Large intestine (tissue), 3 donors: Measurements from ENCODE around the gene NUP214. TPM values are rescaled to one million over a fixed set of nuclear protein-coding genes. Genes with fewer than 3 reads are reported as not detected.

Source experiments
- DNase-seq, 2 donors: peaks; one replicate each; pipeline versions ENCODE4 v3.0.0 to v3.0.0-alpha.2; 2013
- H3K27ac ChIP-seq: one replicate; pipeline ENCODE4 v1.5.1; 2013; ENCODE audit warnings: low read length
- H3K27me3 ChIP-seq: 2 replicates; pipeline ENCODE4 v1.6.1; 2013; ENCODE audit warnings: low read length; ENCODE audit not compliant: control insufficient read depth, insufficient read depth
- H3K36me3 ChIP-seq: 2 replicates; pipeline ENCODE4 v1.6.1; 2013; ENCODE audit warnings: low read length; ENCODE audit not compliant: control insufficient read depth, insufficient read depth
- H3K4me1 ChIP-seq: one replicate; pipeline ENCODE4 v1.6.1; 2013; ENCODE audit warnings: low read length; ENCODE audit not compliant: control insufficient read depth, insufficient read depth
- H3K4me3 ChIP-seq: one replicate; pipeline ENCODE4 v1.5.1; 2013; ENCODE audit warnings: low read length
- H3K9me3 ChIP-seq: one replicate; pipeline ENCODE4 v1.6.1; 2013; ENCODE audit warnings: mild to moderate bottlenecking, low read depth, low read length, moderate library complexity; ENCODE audit not compliant: control insufficient read depth
- WGBS: methylation state at CpG from one replicate; pipeline ENCODE4 v1.1.5; 2013; ENCODE audit warnings: low lambda C conversion rate; ENCODE audit not compliant: insufficient coverage; 5-methylcytosine and 5-hydroxymethylcytosine counted together
- polyA plus RNA-seq: library from polyadenylated mRNA; unstranded; fragments of 120-200 nt; gene quantifications from one replicate; pipeline ENCODE4 v1.2.1, GENCODE V29; 2013

Gene NUP214
- polyA plus RNA-seq, 1 donor = 29.1 TPM

GRCh38 chr9:131117762-131118145 is 7.6 kb upstream of the NUP214 start:
- no peak overlapping the region for H3K27ac ChIP-seq
- WGBS = no CpG with 5 or more reads among the region's 4 CpGs
- H3K4me3 ChIP-seq = no peak overlapping the region

GRCh38 chr9:131119600-131119999 is 5.8 kb upstream of the NUP214 start:
- H3K4me1 ChIP-seq = no peaks in the 10 kb centered on the region
- H3K36me3 ChIP-seq = no peaks in the 10 kb centered on the region
- no CpG with 5 or more reads among the region's 8 CpGs for WGBS
- no peaks in the 10 kb centered on the region for H3K27me3 ChIP-seq
- no peak overlapping the region for H3K27ac ChIP-seq
- no peak for DNase-seq
- H3K9me3 ChIP-seq = no peaks in the 10 kb centered on the region
- H3K4me3 ChIP-seq = no peak overlapping the region

More at GRCh38 chr9:131117762-131118145, 7.6 kb upstream of the NUP214 start:
- no peaks in the 10 kb centered on the region for H3K4me1 ChIP-seq
- H3K9me3 ChIP-seq = no peaks in the 10 kb centered on the region
- no peak for DNase-seq
- no peaks in the 10 kb centered on the region for H3K27me3 ChIP-seq
- H3K36me3 ChIP-seq = no peaks in the 10 kb centered on the region

DNA sequence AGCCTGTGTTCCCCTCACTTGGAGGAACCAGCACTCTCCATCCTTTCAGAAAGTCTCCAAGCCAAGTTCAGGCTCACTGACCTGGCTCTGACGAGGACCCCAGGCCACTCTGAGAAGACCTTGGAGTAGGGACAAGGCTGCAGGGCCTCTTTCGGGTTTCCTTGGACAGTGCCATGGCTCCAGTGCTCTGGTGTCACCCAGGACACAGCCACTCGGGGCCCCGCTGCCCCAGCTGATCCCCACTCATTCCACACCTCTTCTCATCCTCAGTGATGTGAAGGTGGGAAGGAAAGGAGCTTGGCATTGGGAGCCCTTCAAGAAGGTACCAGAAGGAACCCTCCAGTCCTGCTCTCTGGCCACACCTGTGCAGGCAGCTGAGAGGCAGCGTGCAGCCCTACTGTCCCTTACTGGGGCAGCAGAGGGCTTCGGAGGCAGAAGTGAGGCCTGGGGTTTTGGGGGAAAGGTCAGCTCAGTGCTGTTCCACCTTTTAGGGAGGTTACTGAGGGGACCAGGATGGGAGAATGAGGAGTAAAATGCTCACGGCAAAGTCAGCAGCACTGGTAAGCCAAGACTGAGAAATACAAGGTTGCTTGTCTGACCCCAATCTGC is 4.7 kb upstream of the NUP214 start:
- Histone ChIP-seq H3K27me3 (no peaks in the 10 kb centered on the region), H3K27ac (no peak overlapping the region), H3K9me3 (no peaks in the 10 kb centered on the region), H3K4me3 (no peak overlapping the region), H3K4me1 (no peaks in the 10 kb centered on the region), H3K36me3 (no peaks in the 10 kb centered on the region)
- no peak for DNase-seq
- WGBS = 80% methylated on average over 1 of the region's 7 CpGs

DNA sequence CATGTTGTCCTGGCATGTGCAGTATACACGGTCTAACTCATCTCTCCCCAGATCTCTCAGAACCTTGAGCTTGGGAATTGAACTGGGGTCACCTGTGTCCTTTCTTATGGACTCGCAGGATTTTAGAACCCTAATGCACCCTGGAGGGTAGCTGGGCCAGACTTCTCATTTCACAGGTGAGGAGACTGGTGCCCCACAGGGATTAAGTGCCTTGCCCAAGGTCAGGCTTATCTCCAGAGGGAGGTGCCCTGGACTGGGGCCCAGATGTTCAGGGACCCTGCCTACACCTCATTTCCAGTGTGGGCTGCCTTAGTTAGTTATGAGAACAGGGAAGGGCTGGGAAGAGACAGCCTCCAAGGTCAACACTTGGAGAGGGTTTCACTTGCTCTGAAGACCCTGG is 4.0 kb upstream of the NUP214 start:
- WGBS = no CpG with 5 or more reads among the region's 2 CpGs
- DNase-seq = peak in 1 of 2 donors; percentile 17
- H3K27ac ChIP-seq = no peak overlapping the region

DNA sequence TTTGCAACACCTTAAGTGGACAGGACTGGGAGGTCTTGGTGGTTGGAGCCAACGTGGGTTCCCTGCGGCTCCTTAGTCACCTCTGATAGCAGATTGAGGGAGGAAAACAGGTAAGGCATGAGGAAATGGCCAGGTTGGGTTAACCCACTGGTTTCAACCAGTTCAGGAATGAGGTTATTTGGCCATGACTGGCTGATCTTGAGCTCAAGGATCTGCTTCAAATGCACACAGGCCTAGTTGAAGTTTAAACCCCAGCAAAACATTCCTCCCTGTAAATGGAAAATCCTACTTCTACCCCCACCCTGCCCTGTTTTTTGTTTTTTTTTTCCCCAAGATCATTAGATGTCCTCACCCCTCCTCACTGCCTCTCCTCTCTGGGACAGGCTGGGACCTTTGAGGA is 3.2 kb upstream of the NUP214 start:
- no peaks in the 10 kb centered on the region for H3K27me3 ChIP-seq
- no peak overlapping the region for H3K27ac ChIP-seq
- WGBS = no CpG with 5 or more reads among the region's 2 CpGs
- DNase-seq = no peak
- H3K4me3 ChIP-seq = no peak overlapping the region
- H3K4me1 ChIP-seq = no peaks in the 10 kb centered on the region
- H3K9me3 ChIP-seq = no peaks in the 10 kb centered on the region
- H3K36me3 ChIP-seq = peaks cover under 1% of the 10 kb centered on the region

More for the DNA sequence above, 4.0 kb upstream of the NUP214 start:
- no peaks in the 10 kb centered on the region for H3K4me1 ChIP-seq
- no peaks in the 10 kb centered on the region for H3K36me3 ChIP-seq
- H3K4me3 ChIP-seq = no peak overlapping the region
- no peaks in the 10 kb centered on the region for H3K27me3 ChIP-seq
- no peaks in the 10 kb centered on the region for H3K9me3 ChIP-seq

GRCh38 chr9:131125038-131125287 is 423 bp upstream of the NUP214 start:
- H3K27me3 ChIP-seq = no peaks in the 10 kb centered on the region
- H3K4me1 ChIP-seq = no peaks in the 10 kb centered on the region
- no peaks in the 10 kb centered on the region for H3K9me3 ChIP-seq
- H3K4me3 ChIP-seq = peak overlapping the region; percentile 81
- WGBS = no CpG with 5 or more reads among the region's 7 CpGs
- DNase-seq = no peak
- H3K36me3 ChIP-seq = peaks cover 26% of the 10 kb centered on the region
- H3K27ac ChIP-seq = peak overlapping the region; percentile 48

DNA sequence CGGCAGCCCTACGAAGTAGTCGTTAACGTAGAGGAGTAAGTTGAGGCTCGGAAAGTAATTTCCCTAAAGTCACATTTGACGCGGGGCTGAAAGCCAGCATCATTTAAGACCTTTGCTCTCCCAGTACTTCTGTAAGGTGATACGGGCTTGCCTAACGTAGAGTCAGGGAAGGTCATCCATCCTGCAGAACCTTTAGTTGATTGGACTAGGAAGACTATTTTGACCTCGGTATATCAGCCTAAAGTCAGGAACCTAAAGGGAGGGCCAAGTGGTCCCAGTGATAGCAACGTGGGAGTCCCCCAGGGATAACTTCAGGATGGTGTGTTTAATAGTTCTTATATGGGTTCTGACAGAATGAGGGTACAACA is 657 bp downstream of the NUP214 start:
- Histone ChIP-seq H3K36me3 (peaks cover 35% of the 10 kb centered on the region), H3K9me3 (no peaks in the 10 kb centered on the region), H3K27ac (peak overlapping the region; percentile 72), H3K27me3 (no peaks in the 10 kb centered on the region), H3K4me3 (peak overlapping the region; percentile 81), H3K4me1 (no peaks in the 10 kb centered on the region)
- WGBS = no CpG with 5 or more reads among the region's 11 CpGs
- DNase-seq = no peak

- Histone ChIP-seq H3K9me3 (no peaks in the 10 kb centered on the region), H3K4me1 (no peaks in the 10 kb centered on the region), H3K27me3 (no peaks in the 10 kb centered on the region), H3K27ac (no peak overlapping the region), H3K36me3 (peaks cover 63% of the 10 kb centered on the region), H3K4me3 (no peak overlapping the region)
- DNase-seq = no peak
- WGBS = no CpG with 5 or more reads among the region's 3 CpGs
These were observed 3.8 kb downstream of the NUP214 start for GRCh38 chr9:131129183-131129582.

- Histone ChIP-seq H3K9me3 (no peaks in the 10 kb centered on the region), H3K4me3 (no peak overlapping the region), H3K27me3 (no peaks in the 10 kb centered on the region), H3K36me3 (peaks cover 70% of the 10 kb centered on the region), H3K4me1 (no peaks in the 10 kb centered on the region), H3K27ac (no peak overlapping the region)
- no peak for DNase-seq
- WGBS = no CpG with 5 or more reads among the region's 2 CpGs
These were observed 13.3 kb downstream of the NUP214 start for GRCh38 chr9:131138676-131139075.

DNA sequence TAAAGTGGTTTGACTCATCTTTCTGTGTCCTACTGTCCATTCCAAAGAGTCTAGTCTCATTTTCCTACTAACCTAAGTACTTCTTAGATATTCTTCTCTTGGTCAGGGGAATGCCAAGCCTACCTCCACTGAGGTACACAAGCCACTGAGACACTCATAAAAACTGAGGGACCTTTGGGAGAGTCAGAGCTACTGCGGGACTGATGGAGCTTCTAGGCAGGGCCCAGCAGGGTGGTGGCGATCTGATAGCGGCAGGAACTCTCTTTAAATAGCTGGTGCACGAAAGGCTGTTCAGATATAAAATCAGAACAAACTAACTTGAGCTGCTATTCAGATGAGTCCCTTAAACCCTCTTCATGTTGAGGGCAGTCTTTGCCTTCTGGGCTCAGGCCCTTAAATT is 14.7 kb downstream of the NUP214 start:
- Histone ChIP-seq H3K9me3 (no peaks in the 10 kb centered on the region), H3K27ac (no peak overlapping the region), H3K36me3 (peaks cover 69% of the 10 kb centered on the region), H3K27me3 (no peaks in the 10 kb centered on the region), H3K4me3 (no peak overlapping the region), H3K4me1 (no peaks in the 10 kb centered on the region)
- no peak for DNase-seq
- 100% methylated on average over 1 of the region's 4 CpGs for WGBS

DNA sequence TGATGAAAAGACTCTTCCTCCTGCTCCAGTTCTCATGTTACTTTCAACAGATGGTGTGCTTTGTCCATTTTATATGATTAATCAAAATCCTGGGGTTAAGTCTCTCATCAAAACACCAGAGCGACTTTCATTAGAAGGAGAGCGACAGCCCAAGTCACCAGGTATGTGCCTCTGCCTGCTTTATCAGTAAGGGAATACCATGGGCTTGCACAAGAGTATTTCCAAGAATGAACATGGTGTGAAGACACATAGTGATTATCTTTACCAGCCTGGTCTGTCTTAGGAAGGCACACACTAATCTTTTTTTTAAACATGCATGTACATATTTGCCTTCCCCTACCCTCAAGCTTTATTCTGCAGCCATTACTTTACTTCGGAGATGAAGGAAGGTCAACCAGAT is 15.2 kb downstream of the NUP214 start:
- no peaks in the 10 kb centered on the region for H3K27me3 ChIP-seq
- H3K4me1 ChIP-seq = no peaks in the 10 kb centered on the region
- no peaks in the 10 kb centered on the region for H3K9me3 ChIP-seq
- no peak overlapping the region for H3K4me3 ChIP-seq
- WGBS = no CpG with 5 or more reads among the region's 3 CpGs
- H3K27ac ChIP-seq = no peak overlapping the region
- DNase-seq = no peak
- peaks cover 72% of the 10 kb centered on the region for H3K36me3 ChIP-seq
